Measurements from ENCODE around the gene MAML2.

The MAML2 gene

DNA sequence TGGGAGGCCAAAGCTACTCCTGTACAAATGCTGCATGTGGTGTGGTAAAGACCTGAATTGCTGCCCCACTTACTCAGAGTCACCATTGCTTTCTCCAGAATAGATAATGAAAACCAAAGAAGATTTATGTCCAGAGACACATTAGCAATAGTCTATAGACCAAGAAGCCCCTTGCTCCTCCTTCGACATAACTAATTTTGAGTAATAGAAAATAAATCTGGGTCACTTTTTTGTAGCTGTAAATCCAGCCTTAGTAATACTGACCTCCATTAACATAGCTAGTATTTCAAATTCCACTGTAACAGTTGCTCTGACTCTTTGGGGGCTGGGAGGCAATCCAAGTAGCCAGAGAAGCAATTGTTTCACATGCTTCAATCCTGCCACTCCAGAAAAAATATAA lies 145.9 kb downstream of the MAML2 start:
- H3K4me3 ChIP-seq (ENCODE audit: low read length): no peak overlapping the region
- no peak for DNase-seq (ENCODE audit: low read depth)
- TF ChIP-seq, protein P1, sequence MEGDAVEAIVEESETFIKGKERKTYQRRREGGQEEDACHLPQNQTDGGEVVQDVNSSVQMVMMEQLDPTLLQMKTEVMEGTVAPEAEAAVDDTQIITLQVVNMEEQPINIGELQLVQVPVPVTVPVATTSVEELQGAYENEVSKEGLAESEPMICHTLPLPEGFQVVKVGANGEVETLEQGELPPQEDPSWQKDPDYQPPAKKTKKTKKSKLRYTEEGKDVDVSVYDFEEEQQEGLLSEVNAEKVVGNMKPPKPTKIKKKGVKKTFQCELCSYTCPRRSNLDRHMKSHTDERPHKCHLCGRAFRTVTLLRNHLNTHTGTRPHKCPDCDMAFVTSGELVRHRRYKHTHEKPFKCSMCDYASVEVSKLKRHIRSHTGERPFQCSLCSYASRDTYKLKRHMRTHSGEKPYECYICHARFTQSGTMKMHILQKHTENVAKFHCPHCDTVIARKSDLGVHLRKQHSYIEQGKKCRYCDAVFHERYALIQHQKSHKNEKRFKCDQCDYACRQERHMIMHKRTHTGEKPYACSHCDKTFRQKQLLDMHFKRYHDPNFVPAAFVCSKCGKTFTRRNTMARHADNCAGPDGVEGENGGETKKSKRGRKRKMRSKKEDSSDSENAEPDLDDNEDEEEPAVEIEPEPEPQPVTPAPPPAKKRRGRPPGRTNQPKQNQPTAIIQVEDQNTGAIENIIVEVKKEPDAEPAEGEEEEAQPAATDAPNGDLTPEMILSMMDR (conservative IDR thresholded peaks at IDR 0.05; ENCODE audit: low read depth, low read length): no peak

DNA sequence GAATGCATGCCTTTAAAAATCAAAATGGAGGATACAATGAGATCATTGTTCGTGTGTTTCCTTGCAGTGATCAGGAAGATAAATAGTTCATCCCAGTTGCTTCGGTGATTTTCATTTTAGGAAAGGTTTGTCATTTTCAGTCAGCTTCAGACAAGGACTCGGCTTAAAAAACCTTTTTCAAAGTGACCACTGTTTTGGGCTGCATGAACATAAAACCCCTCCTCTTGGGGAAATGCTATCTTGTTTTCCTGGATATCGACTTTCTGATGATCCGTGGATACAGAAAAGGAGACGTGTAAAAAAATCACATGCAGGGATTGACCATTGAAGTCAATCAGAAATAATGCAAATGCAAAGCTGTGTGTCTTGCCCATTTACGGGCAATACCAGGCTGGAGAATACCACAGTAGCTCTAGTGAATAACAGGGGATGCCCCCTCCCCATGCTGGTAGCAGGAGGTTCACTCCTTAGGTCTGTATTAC lies 146.8 kb downstream of the MAML2 start:
- no peak for DNase-seq (ENCODE audit: low read depth)
- no peak overlapping the region for H3K4me3 ChIP-seq (ENCODE audit: low read length)
- TF ChIP-seq, protein P1 (conservative IDR thresholded peaks at IDR 0.05; ENCODE audit: low read depth, low read length): no peak

DNA sequence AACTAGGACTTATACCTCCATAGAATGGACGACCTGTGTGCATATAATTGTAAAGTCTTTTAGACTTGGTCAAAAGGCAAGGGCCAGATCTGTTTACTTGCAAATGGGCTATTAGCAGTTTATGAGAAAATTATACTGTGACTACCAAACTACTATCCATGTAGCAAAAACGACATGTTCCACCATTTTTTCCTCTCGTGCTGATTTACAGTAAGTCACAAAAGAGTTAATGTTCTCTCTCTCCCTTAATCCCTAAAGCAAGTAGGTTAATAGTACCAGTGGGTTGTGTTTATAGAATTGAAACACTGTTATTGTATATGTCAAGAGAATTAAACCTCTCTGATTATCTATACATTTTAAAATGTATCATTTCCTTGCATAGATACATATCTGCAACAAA lies 147.3 kb downstream of the MAML2 start:
- no peak overlapping the region for H3K4me3 ChIP-seq (ENCODE audit: low read length)
- TF ChIP-seq, protein P1 (conservative IDR thresholded peaks at IDR 0.05; ENCODE audit: low read depth, low read length): no peak
- no peak for DNase-seq (ENCODE audit: low read depth)

DNA sequence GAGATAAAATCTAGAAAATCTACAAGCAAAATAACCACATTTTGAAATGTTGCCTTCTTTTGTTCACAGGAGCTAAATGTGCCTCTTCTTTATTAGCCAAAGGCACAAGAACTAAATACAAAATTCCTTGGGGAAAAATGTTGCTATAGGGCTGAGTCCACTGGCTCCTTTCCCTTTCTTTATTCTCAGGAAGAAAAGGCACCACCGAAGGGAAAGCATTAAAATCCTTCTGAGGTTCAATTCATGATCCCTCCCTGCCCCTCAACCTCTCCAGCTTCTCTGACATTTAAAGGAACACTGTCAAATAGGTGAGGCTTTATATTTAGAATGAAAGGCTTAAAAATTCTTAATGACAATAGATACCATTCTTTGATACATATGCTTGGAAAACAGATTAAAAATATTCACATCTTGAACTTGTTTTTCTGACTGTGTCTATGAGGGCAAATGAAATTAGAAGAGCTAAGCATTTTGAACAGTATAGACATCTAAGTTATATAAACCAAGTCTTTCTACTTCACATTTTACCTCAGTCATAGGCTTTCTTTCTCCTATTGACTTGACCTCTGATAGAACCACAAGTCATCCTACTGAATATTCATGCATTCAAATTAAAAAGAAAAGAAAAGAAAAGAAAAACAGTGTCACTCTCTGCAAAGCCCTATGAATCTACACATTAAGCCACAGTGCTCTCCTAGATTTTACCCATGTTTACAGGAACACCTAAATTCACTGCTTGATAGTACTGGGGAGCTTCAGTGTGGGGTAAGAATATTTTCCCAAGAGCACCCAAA lies 148.2 kb downstream of the MAML2 start:
- TF ChIP-seq, protein P1 (conservative IDR thresholded peaks at IDR 0.05; ENCODE audit: low read depth, low read length): no peak
- DNase-seq (ENCODE audit: low read depth): no peak

DNA sequence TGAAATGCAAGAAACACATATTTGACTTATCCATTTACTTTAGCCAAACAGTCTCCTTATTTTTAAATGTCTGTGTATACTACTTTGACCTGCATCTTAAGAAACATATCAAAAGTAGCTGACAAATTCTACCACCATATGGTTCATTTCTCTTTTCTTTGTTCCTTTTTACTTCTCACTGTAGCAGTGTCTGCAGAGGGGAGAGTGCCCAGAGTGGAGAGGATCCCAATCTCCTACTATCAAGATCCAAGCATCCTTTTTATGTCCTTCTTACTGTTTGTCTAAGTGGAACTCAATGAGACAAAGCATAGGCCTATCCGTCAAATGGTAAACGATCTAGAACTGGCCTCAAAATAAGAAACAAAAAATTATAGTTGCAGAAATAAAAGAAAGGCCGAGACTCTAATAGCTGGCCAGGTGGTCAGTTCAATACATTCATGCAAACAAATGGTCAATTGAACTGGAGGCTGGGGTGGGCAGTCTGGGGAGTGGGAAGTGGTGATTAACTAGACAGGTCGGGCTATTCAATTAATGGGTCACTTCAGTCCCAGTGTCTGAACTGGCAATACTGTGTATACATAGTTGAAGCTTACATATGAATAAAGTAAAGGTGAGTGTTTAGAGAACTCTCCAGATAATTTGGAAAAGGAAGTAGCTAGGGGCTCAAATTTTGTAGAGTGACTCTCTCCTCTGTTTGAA lies 149.1 kb downstream of the MAML2 start:
- DNase-seq (ENCODE audit: low read depth): no peak
- no peak overlapping the region for H3K4me3 ChIP-seq (ENCODE audit: low read length)
- TF ChIP-seq, protein P1 (conservative IDR thresholded peaks at IDR 0.05; ENCODE audit: low read depth, low read length): no peak

More for the DNA sequence above, 148.2 kb downstream of the MAML2 start:
- H3K4me3 ChIP-seq (ENCODE audit: low read length): no peak overlapping the region

DNA sequence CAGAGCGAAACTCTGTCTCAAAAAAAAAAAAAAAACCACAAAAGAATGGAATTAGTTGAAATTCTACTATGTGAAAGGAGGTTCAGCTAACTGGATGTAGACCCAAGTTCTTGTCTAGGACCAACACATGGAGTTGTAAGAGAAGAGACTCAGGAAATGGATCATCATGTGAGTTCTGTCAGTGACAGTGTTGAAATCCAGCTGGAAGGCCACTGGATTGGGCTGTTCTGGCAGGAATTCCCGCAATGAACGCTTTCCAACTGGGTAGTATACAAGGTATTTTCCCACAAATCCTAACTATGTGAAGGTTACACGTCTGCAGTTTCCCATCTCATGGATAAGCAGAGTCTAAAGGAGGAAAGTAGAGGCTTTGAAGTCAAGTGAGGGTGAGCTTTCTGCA lies 151.2 kb downstream of the MAML2 start:
- no peak overlapping the region for H3K4me3 ChIP-seq (ENCODE audit: low read length)
- DNase-seq (ENCODE audit: low read depth): no peak
- TF ChIP-seq, protein P1 (conservative IDR thresholded peaks at IDR 0.05; ENCODE audit: low read depth, low read length): no peak
